GM10266 (cell line): ENCODE data around the gene GFI1.
"Not testable (repeated sequence)": the region's sequence is repeated elsewhere in the genome, so short reads cannot be mapped to it uniquely, and the experiment has no call there.

Source experiments
- DNase-seq: peaks from one replicate; pipeline ENCODE4 v3.0.0; 2012; ENCODE audit errors: extremely low spot score
- TF ChIP-seq, protein P1 (sequence below): IDR thresholded peaks from 2 replicates; pipeline ENCODE4 v1.5.1; 2012; ENCODE audit warnings: mild to moderate bottlenecking, low read depth; ENCODE audit not compliant: control insufficient read depth, insufficient read depth; ENCODE audit errors: missing control alignments

GFI1 gene

DNA sequence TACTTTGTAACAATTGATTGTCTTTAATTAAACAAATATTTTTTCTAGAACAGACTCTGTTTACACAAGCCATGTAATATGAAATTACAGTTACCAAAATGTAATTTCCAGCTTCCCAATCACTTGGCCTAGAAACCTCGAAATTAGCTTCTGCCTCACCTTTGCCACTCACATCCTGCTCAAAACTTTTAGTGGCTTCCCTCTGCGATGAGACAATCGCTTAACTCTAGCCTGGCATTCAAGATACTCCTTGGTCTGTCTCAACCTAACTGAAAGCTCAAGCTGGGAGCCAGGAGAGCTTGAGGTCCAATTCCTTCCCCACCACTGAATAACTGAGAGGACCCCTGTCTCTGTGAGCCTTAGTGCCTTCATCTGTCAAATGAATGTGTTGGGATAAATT is 42.8 kb downstream of the GFI1 start:
- no peak for DNase-seq
- TF ChIP-seq, protein P1, sequence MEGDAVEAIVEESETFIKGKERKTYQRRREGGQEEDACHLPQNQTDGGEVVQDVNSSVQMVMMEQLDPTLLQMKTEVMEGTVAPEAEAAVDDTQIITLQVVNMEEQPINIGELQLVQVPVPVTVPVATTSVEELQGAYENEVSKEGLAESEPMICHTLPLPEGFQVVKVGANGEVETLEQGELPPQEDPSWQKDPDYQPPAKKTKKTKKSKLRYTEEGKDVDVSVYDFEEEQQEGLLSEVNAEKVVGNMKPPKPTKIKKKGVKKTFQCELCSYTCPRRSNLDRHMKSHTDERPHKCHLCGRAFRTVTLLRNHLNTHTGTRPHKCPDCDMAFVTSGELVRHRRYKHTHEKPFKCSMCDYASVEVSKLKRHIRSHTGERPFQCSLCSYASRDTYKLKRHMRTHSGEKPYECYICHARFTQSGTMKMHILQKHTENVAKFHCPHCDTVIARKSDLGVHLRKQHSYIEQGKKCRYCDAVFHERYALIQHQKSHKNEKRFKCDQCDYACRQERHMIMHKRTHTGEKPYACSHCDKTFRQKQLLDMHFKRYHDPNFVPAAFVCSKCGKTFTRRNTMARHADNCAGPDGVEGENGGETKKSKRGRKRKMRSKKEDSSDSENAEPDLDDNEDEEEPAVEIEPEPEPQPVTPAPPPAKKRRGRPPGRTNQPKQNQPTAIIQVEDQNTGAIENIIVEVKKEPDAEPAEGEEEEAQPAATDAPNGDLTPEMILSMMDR: no peak

DNA sequence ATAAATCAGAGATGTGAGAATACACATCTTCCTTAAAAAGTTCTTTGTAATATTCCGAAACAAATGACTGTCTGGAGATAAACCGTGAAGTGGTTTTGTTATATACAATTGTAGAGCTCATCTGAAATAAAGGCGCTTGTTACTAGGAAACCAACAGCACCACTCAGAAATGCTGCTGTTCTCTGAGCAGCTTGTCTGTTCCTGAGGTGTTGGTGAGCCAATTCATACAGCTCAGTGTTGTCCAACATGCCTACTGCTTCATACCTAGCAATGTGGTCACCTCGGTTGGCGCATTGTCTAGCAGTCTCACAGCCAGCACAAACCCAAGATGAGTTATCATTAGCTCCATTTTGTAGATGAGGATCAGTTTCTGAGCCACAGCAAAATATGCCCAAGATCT is 44.4 kb downstream of the GFI1 start:
- TF ChIP-seq, protein P1: no peak
- DNase-seq: no peak

DNA sequence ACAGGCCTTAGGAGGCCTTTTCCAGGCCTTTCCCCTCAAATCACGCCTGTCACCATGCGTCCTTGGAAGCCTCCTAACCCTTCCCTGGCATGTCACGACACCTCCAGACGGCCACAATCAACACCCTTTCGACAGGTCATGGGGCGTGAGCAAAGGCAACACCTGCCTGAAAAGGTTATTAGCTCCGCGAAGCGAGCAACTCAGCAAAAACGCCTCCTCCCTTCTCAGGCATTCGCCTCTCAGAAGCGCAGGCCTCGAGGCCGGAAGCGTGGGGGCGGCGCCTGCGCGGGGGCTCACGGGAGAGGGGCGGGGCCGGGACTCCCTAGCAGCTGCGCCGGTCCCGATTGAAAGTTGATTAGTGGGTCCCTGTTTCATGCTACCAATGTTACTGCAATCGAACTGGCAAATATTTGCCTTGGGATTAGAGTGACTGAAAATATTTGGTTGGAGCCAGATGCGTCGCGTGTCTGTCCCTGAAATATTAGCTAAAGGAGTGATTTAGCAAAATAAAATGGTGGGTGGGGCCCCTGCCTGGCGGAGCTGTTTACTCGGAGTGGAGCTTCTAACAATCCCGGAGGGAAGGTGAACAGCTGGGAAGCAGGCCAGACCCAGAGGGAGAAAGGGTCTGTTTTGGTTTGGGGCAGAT is 44.9 kb downstream of the GFI1 start:
- TF ChIP-seq, protein P1: no peak
- DNase-seq: no peak

DNA sequence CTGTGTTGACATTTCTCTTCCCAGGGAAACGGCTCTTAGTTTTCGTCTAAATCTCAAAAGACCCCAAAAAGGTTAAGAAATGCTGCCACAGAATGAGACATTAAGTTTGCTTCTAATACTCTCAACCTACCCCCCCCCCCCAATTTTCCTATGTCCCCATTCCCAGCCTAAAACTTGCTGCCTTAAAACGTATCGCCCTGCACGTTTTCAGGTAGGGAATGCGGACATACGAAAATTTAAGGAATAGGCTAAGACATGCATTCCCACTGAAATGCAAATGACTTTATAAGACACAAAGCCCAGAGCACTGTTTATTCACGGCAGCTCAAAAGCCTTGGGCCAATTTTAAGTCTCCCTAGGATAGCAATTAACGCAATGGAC is 45.4 kb downstream of the GFI1 start:
- no peak for DNase-seq

DNA sequence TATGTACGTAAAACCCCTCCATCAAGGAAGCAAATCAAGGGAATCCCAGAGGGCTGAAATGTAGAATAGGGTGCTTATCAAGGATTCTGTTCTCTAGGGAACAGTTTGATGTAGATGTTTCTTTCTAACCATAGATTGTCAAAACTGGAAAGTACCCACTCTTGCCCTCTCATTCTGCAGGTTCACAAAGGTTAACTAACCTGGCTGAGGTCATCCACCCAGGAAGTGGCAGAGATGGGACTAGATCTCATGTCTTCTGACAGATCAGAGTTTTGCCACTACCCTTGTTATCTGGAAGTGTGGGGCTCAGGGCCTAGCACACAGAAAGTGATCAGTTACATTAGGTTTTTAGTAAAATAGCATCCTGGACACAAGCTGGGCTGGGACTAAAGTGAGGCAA is 47.4 kb downstream of the GFI1 start:
- TF ChIP-seq, protein P1: no peak
- DNase-seq: no peak

More for the DNA sequence above, 45.4 kb downstream of the GFI1 start:
- TF ChIP-seq, protein P1: no peak

DNA sequence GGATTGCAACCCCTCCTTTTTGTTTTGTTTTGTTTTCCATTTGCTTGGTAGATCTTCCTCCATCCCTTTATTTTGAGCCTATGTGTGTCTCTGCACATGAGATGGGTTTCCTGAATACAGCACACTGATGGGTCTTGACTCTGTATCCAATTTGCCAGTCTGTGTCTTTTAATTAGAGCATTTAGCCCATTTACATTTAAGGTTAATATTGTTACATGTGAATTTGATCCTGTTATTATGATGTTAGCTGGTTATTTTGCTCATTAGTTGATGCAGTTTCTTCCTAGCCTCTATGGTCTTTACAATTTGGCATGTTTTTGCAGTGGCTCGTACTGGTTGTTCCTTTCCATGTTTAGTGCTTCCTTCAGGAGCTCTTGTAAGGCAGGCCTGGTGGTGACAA is 52.2 kb downstream of the GFI1 start:
- not testable (repeated sequence) for DNase-seq

DNA sequence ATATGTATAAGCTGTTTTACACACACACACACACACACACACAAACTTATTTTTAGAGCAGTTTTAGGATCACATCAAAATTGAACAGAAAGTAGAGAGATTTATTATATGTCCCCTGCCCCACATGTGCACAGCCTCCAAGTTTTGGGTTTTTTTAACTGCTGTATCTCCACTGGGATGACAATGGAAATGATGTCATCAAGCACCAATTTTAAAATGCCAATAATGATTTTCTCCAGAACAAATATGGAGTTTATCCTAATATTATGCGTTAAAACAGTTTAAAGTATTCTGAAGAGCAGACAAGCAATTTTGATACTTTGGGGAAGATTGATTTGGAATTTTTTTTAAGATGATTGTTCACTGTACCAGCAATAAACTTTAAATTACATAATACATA is 56.7 kb downstream of the GFI1 start:
- no peak for DNase-seq
- TF ChIP-seq, protein P1: no peak

DNA sequence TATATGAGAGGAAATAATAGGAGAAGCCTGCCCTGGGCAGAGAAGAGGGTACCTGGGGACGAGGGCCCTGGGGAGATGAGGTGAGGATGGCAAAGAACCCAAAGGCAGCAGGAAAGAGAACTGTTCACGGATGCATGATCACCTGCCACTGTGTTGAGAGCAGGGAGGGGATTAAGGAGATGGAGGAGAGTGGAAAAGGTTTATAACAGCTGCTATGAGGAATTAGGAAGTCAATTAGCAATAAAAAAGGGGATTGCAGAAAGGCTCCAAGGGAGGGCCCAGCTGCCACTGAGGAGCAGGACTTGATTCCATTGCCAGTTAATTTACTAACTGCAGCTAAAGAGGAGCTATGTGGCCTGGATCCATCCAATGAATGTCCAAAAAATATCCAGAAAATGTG is 61.1 kb downstream of the GFI1 start:
- DNase-seq: no peak
- TF ChIP-seq, protein P1: no peak
